ENCODE data around the gene IMMT.

IMMT gene

DNA sequence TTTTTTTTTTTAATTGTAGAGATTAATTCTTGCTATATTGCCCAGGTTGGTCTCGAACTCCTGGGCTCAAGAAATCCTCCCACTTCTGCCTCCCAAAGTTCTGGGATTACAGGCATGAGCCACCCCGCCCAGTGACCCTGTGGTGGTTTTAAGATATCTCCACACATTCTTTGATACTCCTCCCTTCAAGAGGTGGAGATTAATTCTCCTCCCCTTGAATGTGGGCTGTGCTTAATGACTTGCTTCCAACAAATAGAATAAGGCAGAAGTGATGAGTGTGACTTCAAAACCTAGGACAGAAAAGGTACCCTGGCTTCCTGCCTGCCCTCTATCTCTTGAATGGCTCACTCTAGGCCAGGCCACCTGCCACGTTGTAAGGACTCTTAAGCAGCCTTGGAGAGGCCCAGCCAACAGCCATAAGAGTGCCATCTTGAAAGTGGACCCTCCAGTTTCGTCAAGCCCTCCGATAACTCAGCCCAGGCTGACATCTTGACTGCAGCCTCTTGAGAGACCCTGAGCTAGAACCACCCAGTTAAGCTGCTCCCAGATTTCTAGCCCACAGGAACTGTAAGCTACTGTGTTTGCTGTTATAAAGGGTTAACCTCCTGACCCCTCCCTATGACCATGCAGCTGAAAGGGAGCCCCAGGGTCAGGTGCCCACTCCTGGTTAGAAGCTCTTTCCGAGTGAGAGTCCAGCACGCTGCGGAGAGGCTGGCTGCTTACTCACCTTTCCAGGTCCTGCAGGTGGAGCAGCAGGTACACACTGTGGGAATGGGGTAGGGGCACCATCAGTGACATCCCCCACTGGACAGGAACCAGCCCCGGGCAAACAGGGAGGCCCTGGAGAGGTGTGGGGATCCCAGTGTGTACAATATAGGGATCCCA lies 31.6 kb upstream of the IMMT start:
- Histone ChIP-seq H3K4me3 (ENCODE audit: severe bottlenecking) (no peak overlapping the region), H3K36me3 (ENCODE audit: low read depth) (no peaks in the 10 kb centered on the region), H3K4me1 (ENCODE audit: insufficient read depth, poor library complexity, severe bottlenecking) (no peaks in the 10 kb centered on the region), H3K9me3 (ENCODE audit: severe bottlenecking) (no peaks in the 10 kb centered on the region), H3K27me3 (ENCODE audit: insufficient read depth, poor library complexity, severe bottlenecking) (no peaks in the 10 kb centered on the region), H3K27ac (ENCODE audit: poor library complexity, severe bottlenecking) (no peak overlapping the region)
- TF ChIP-seq, protein P1, sequence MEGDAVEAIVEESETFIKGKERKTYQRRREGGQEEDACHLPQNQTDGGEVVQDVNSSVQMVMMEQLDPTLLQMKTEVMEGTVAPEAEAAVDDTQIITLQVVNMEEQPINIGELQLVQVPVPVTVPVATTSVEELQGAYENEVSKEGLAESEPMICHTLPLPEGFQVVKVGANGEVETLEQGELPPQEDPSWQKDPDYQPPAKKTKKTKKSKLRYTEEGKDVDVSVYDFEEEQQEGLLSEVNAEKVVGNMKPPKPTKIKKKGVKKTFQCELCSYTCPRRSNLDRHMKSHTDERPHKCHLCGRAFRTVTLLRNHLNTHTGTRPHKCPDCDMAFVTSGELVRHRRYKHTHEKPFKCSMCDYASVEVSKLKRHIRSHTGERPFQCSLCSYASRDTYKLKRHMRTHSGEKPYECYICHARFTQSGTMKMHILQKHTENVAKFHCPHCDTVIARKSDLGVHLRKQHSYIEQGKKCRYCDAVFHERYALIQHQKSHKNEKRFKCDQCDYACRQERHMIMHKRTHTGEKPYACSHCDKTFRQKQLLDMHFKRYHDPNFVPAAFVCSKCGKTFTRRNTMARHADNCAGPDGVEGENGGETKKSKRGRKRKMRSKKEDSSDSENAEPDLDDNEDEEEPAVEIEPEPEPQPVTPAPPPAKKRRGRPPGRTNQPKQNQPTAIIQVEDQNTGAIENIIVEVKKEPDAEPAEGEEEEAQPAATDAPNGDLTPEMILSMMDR (IDR thresholded peaks at IDR 0.05; ENCODE audit: poor library complexity, severe bottlenecking): no peak
- no peak for DNase-seq (ENCODE audit: low spot score)
- no peak for ATAC-seq (ENCODE audit: low read depth)

DNA sequence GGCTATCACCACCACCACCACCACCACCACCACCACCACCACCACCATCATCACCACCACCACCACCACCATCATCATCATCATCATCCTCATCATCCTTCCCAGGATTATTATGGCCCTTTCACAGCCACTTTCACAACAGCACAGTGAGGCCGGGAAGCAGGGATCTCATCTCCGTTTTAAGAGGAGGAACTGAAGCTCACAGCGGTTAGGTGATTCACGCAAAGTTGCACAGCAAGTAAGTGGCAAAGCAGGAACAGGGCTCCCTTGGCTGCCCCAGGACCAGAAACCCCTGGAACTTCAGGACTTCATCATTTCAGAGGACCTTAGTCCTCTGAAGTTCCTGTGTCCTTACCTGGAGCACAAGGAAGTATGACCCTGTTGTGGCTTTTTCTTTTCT lies 30.8 kb upstream of the IMMT start:
- TF ChIP-seq, protein P1 (IDR thresholded peaks at IDR 0.05; ENCODE audit: poor library complexity, severe bottlenecking): no peak
- no peak for ATAC-seq (ENCODE audit: low read depth)
- Histone ChIP-seq H3K4me1 (ENCODE audit: insufficient read depth, poor library complexity, severe bottlenecking) (no peaks in the 10 kb centered on the region), H3K27ac (ENCODE audit: poor library complexity, severe bottlenecking) (no peak overlapping the region), H3K4me3 (ENCODE audit: severe bottlenecking) (no peak overlapping the region), H3K9me3 (ENCODE audit: severe bottlenecking) (no peaks in the 10 kb centered on the region), H3K27me3 (ENCODE audit: insufficient read depth, poor library complexity, severe bottlenecking) (no peaks in the 10 kb centered on the region), H3K36me3 (ENCODE audit: low read depth) (no peaks in the 10 kb centered on the region)
- no peak for DNase-seq (ENCODE audit: low spot score)

DNA sequence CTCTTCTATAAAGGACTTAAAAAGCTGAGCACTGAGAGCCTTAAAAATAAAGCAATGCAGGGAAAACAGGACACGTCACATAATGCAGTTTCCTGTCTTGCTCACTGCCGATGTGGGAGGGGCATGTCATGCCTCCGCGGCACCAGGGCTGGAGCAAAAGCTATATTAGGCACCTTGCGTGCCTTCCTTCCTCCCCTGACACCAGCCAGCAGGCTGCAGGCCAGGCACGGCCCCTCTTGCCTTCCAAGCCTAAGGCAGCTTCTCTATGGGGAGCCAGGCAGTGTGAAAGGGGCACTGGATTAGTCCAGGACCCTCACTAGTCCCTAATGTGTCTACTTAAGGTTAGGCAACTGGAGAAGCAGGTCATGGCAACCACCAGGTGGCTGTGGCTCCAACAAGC lies 30.3 kb upstream of the IMMT start:
- ATAC-seq (ENCODE audit: low read depth) (no peak), DNase-seq (ENCODE audit: low spot score) (no peak)
- Histone ChIP-seq H3K4me3 (ENCODE audit: severe bottlenecking) (no peak overlapping the region), H3K27me3 (ENCODE audit: insufficient read depth, poor library complexity, severe bottlenecking) (no peaks in the 10 kb centered on the region), H3K9me3 (ENCODE audit: severe bottlenecking) (no peaks in the 10 kb centered on the region), H3K4me1 (ENCODE audit: insufficient read depth, poor library complexity, severe bottlenecking) (no peaks in the 10 kb centered on the region), H3K27ac (ENCODE audit: poor library complexity, severe bottlenecking) (no peak overlapping the region), H3K36me3 (ENCODE audit: low read depth) (no peaks in the 10 kb centered on the region)
- TF ChIP-seq, protein P1 (IDR thresholded peaks at IDR 0.05; ENCODE audit: poor library complexity, severe bottlenecking): no peak

DNA sequence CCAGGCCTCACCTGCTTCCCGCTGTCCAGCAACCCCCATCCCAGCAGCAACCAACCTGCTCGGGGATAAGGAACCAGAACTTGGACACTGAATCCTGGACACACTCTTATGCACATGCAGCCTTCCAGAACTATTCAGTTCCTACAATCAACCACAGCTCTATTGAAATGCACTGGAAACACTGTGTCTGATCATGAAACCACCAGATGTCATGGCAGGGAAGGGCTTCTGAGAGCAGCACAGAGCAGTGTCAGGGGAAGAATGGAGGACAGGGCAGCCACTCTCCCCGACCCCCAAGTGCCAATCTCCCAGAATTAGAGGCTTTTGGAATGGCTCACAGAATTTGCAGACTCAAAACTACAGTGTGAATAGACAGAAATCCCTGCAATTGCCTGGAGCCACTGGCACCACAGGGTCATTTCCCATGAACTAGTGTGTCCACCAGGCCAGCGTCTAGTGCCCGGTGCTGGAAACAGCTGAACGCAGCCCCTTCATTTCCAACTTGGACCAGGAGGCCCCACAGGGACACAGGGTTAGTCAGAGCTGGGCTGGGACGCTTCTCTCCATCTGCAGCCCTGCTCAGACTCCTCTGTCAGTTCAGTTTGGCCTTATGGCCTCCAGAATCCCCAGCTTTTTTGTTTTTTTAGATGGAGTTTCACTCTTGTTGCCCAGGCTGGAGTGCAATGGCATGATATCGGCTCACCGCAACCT lies 29.5 kb upstream of the IMMT start:
- Histone ChIP-seq H3K4me3 (ENCODE audit: severe bottlenecking) (no peak overlapping the region), H3K36me3 (ENCODE audit: low read depth) (no peaks in the 10 kb centered on the region), H3K27me3 (ENCODE audit: insufficient read depth, poor library complexity, severe bottlenecking) (no peaks in the 10 kb centered on the region), H3K9me3 (ENCODE audit: severe bottlenecking) (no peaks in the 10 kb centered on the region), H3K4me1 (ENCODE audit: insufficient read depth, poor library complexity, severe bottlenecking) (no peaks in the 10 kb centered on the region), H3K27ac (ENCODE audit: poor library complexity, severe bottlenecking) (no peak overlapping the region)
- no peak for DNase-seq (ENCODE audit: low spot score)
- ATAC-seq (ENCODE audit: low read depth): no peak
- TF ChIP-seq, protein P1 (IDR thresholded peaks at IDR 0.05; ENCODE audit: poor library complexity, severe bottlenecking): no peak

All from RWPE2 (cell line).